OCI-LY3 (cell line): ENCODE results near the gene SYNDIG1L.

ENCODE experiments used
- H2AFZ ChIP-seq: fragments of 200-600, 300-600 bp; shearing (Covaris generic); 2 replicates; pipeline ENCODE4 v1.6.0; 2014; ENCODE audit warnings: antibody characterized with exemption, low read depth, low read length
- H3K27ac ChIP-seq: fragments of 200-600, 300-600 bp; sonication (generic); 2 replicates; pipeline ENCODE4 v1.5.1; 2014; ENCODE audit warnings: mild to moderate bottlenecking, low read length, moderate library complexity, mixed read lengths
- H3K27me3 ChIP-seq: fragments of 200-600, 300-600 bp; sonication (generic); 2 replicates; pipeline ENCODE4 v1.6.1; 2014; ENCODE audit warnings: low read depth, low read length, mixed read lengths
- H3K36me3 ChIP-seq: fragments of 200-600, 300-600 bp; sonication (generic); replicated peaks from 2 replicates; pipeline ENCODE3; 2014; ENCODE audit warnings: low read depth, low read length, mixed read lengths
- H3K4me1 ChIP-seq: fragments of 300-600, 200-600 bp; sonication (generic); 2 replicates; pipeline ENCODE4 v1.6.1; 2014; ENCODE audit warnings: low read length, mixed read lengths
- H3K4me2 ChIP-seq: fragments of 200-600, 300-600 bp; sonication (generic); 2 replicates; pipeline ENCODE4 v1.6.1; 2014; ENCODE audit warnings: low read length, mixed read lengths
- H3K4me3 ChIP-seq: fragments of 300-600, 200-600 bp; sonication (generic); 2 replicates; pipeline ENCODE4 v1.5.1; 2014; ENCODE audit warnings: antibody characterized with exemption, mild to moderate bottlenecking, low read length, moderate library complexity
- H3K79me2 ChIP-seq: fragments of 300-600, 200-600 bp; shearing (Covaris generic); 2 replicates; pipeline ENCODE4 v1.6.1; 2014; ENCODE audit warnings: mild to moderate bottlenecking, low read length, mixed read lengths
- H3K9ac ChIP-seq: fragments of 300-600, 200-600 bp; shearing (Covaris generic); 2 replicates; pipeline ENCODE4 v1.6.0; 2014; ENCODE audit warnings: mild to moderate bottlenecking, low read length, moderate library complexity
- H3K9me3 ChIP-seq: fragments of 200-600, 300-600 bp; shearing (Covaris generic); 2 replicates; pipeline ENCODE4 v1.6.1; 2014; ENCODE audit warnings: low read length, mixed read lengths; ENCODE audit not compliant: insufficient read depth
- H4K20me1 ChIP-seq: fragments of 200-600, 300-600 bp; sonication (generic); 2 replicates; pipeline ENCODE4 v1.6.1; 2016; ENCODE audit warnings: low read length, mixed read lengths; ENCODE audit not compliant: insufficient read depth
- CTCF ChIP-seq: fragments of 200-600, 300-600 bp; sonication (generic); IDR thresholded peaks from 2 replicates; pipeline ENCODE4 v1.5.1; 2014; ENCODE audit warnings: antibody characterized with exemption, low read length, low read depth
- EZH2phosphoT487 ChIP-seq: fragments of 200-600 bp; shearing (Covaris generic); IDR thresholded peaks from 2 replicates; pipeline ENCODE4 v1.6.1; 2018; ENCODE audit warnings: antibody characterized with exemption, mixed run types, low read depth

The SYNDIG1L gene

DNA sequence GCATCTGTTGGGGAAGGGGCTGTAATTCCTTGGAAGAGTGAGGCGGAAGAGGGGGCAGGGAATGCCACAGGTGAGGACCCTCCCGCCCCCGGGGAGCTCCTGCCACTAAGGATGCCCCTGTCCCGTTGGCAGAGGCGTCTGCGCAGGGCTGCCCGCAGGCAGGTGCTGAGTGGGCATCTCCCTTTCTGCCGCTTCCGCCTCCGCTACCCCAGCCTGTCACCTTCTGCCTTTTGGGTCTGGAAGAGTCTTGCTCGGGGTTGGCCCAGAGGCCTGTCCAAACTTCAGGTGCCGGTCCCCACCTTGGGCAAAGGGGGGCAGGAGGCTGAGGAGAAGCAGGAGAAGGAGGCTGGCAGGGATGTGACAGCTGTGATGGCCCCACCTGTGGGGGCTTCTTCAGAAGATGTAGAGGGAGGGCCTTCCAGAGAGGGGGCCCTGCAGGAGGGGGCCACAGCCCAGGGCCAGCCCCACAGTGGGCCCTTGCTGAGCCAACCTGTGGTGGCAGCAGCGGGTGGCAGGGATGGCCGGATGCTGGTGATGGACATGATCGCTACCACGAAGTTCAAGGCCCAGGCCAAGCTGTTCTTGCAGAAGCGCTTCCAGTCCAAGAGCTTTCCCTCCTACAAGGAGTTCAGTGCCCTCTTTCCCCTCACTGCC, 67.7 kb downstream of the SYNDIG1L start:
- no peak overlapping the region for H3K4me2 ChIP-seq
- H3K9ac ChIP-seq: no peak overlapping the region
- no peak overlapping the region for H2AFZ ChIP-seq
- peaks cover 8% of the 10 kb centered on the region; the same call in 1 of the 2 replicates for H3K27me3 ChIP-seq
- no peak overlapping the region for H3K27ac ChIP-seq
- H3K36me3 ChIP-seq: no peaks in the 10 kb centered on the region
- no peaks in the 10 kb centered on the region for H4K20me1 ChIP-seq
- peaks cover 2% of the 10 kb centered on the region; the same call in 1 of the 2 replicates for H3K4me1 ChIP-seq
- TF ChIP-seq CTCF (no peak), EZH2phosphoT487 (no peak)
- no peaks in the 10 kb centered on the region for H3K9me3 ChIP-seq
- H3K79me2 ChIP-seq: no peaks in the 10 kb centered on the region
- no peak overlapping the region for H3K4me3 ChIP-seq

GRCh38 chr14:74357585-74357984, 68.4 kb downstream of the SYNDIG1L start:
- Histone ChIP-seq H3K79me2 (no peaks in the 10 kb centered on the region), H3K9ac (no peak overlapping the region), H3K4me1 (peaks cover 2% of the 10 kb centered on the region; the same call in 1 of the 2 replicates), H3K4me2 (no peak overlapping the region), H3K4me3 (no peak overlapping the region), H3K9me3 (no peaks in the 10 kb centered on the region), H4K20me1 (no peaks in the 10 kb centered on the region), H3K36me3 (no peaks in the 10 kb centered on the region), H2AFZ (no peak overlapping the region), H3K27ac (no peak overlapping the region), H3K27me3 (peaks cover 2% of the 10 kb centered on the region; the same call in 1 of the 2 replicates)
- TF ChIP-seq EZH2phosphoT487 (no peak), CTCF (no peak)

- no peaks in the 10 kb centered on the region for H3K79me2 ChIP-seq
- H2AFZ ChIP-seq: no peak overlapping the region
- no peaks in the 10 kb centered on the region for H3K9me3 ChIP-seq
- H3K4me2 ChIP-seq: no peak overlapping the region
- no peak overlapping the region for H3K27ac ChIP-seq
- H4K20me1 ChIP-seq: no peaks in the 10 kb centered on the region
- H3K27me3 ChIP-seq: 0 out of 2 replicates have a peak, but pooled peaks cover 3% of the 10 kb centered on the region
- no peak overlapping the region for H3K4me3 ChIP-seq
- TF ChIP-seq EZH2phosphoT487: no peak
- no peak for TF ChIP-seq CTCF
- no peaks in the 10 kb centered on the region for H3K4me1 ChIP-seq
- H3K9ac ChIP-seq: no peak overlapping the region
- H3K36me3 ChIP-seq: no peaks in the 10 kb centered on the region
Measured at GRCh38 chr14:74356892-74357575, 69.0 kb downstream of the SYNDIG1L start.
